ENCODE results near the gene GOLGA6C. TPM values are rescaled to one million over a fixed set of nuclear protein-coding genes. Genes with fewer than 3 reads are reported as not detected.

The GOLGA6C gene, protein sequence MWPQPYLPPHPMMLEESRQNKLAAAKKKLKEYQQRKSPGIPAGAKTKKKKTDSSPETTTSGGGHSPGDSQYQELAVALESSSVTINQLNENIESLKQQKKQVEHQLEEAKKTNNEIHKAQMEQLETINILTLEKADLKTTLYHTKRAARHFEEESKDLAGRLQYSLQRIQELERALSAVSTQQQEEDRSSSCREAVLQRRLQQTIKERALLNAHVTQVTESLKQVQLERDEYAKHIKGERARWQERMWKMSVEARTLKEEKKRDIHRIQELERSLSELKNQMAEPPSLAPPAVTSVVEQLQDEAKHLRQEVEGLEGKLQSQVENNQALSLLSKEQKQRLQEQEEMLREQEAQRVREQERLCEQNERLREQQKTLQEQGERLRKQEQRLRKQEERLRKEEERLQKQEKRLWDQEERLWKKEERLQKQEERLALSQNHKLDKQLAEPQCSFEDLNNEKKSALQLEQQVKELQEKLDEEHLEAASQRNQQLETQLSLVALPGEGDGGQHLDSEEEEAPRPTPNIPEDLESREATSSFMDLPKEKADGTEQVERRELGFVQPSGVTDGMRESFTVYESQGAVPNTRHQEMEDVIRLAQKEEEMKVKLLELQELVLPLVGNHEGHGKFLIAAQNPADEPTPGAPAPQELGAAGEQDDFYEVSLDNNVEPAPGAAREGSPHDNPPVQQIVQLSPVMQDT
- under 0.01 TPM in 1 of 2 replicates, not detected in the other for total RNA-seq

DNA sequence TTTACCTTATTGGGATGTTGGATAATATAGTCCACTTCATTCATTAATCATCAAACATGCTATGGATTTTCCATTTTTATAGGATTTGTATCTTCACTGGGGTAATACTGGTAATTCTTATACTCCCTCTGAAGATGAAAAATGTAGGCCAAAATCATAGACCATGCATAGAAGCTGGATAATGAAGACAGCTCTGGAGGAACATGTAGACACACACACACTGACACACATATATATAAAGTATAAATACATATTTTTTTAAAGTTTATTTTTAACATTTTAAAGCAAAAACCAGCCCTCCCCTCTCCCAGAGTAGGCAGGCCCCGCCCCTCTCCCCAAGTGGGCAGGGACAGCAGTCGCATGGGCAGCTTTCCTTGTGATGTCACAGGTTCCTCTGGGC lies at the start of gene GOLGA6C:
Gene GOLGA6C, plus strand, starts transcription at position 301 of the 400 bp plus-strand sequence. CDS start 265 bp downstream, outside the sequence.

DNA sequence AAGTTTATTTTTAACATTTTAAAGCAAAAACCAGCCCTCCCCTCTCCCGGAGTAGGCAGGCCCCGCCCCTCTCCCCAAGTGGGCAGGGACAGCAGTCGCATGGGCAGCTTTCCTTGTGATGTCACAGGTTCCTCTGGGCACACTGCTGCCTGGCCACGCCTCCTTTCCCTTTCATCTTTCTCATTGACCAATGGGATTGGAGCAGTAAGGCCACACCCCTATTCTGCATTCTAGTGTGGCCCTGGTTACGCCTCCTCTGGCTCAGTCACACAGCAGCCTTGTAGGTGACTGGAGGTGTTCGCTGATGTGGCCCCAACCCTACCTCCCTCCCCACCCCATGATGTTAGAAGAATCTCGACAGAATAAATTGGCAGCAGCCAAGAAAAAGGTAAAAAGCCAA lies 24.4 kb downstream of the GOLGA6C start, which contains the start of gene GOLGA6D:
Gene GOLGA6D, plus strand, starts transcription at position 264 of the 400 bp plus-strand sequence. Its CDS starts 41 bp downstream, at position 305.

Other genes starting within 250 kb of the GOLGA6C start
- gene PPCDC, start 234.7 kb upstream of the GOLGA6C start, total RNA-seq: 9.2 and 16.0 TPM in 2 replicates
- gene C15orf39, start 56.5 kb upstream of the GOLGA6C start, total RNA-seq: 2.1 and 4.0 TPM in 2 replicates
- 0.12 TPM in 1 of 2 replicates, not detected in the other for gene GOLGA6D, start 24.5 kb downstream of the GOLGA6C start, total RNA-seq
- gene COMMD4, start 77.7 kb downstream of the GOLGA6C start, total RNA-seq: 69.5 and 111 TPM in 2 replicates
- gene NEIL1, start 88.7 kb downstream of the GOLGA6C start, total RNA-seq: 2.7 and 6.1 TPM in 2 replicates
- gene MAN2C1, start 110.3 kb downstream of the GOLGA6C start, total RNA-seq: 156 and 180 TPM in 2 replicates
- 29.9 and 34.6 TPM in 2 replicates for gene SIN3A, start 193.4 kb downstream of the GOLGA6C start, total RNA-seq

Data from uterine smooth muscle cell (primary cell).